Measurements from ENCODE around the gene ZNF580. TPM values are rescaled to one million over a fixed set of nuclear protein-coding genes. Genes with fewer than 3 reads are reported as not detected.
A peak's percentile ranks its signal among the peaks of the same experiment; 100 is the strongest.

The ZNF580 gene
- total and polyA plus RNA-seq, 10 of the 15 experiments (the other 5 are each of a cell fraction or from before 2014, with no cell fraction given): 2.3 to 31.8 (median 10.0) TPM

GRCh38 chr19:55667511-55667910 is 26.7 kb downstream of the ZNF580 start:
- CTCF ChIA-PET: interaction anchor here (0.6 kb wide), 1 partner anchor 440 kb away, joined by 3 read pairs; no protein-coding TSS in a partner anchor
- H3K27ac ChIP-seq (ENCODE audit: control insufficient read depth, insufficient read depth): no peak overlapping the region
- FAIRE-seq: no peak
- peaks cover 23% of the 10 kb centered on the region for H4K20me1 ChIP-seq (ENCODE audit: control insufficient read depth, insufficient read depth)
- no peak overlapping the region for H3K4me3 ChIP-seq
- WGBS (ENCODE audit: insufficient coverage, insufficient replicate concordance, low lambda C conversion rate, missing lambda C conversion rate): 92% methylated on average over 12 of the region's 12 CpGs
- H3K9ac ChIP-seq (ENCODE audit: control insufficient read depth, insufficient read depth, low read length): no peak overlapping the region
- BruUV-seq (replicated peaks): no TSS peak
- DNase-seq (ENCODE audit: low read depth, low spot score): no peak
- POLR2A ChIA-PET: interaction anchor here (0.7 kb wide), 1 partner anchor 20 kb away, joined by 3 read pairs; no protein-coding TSS in a partner anchor
- no peaks in the 10 kb centered on the region for H3K9me3 ChIP-seq (replicated peaks; ENCODE audit: control insufficient read depth, insufficient read depth, low read length)
- H3K36me3 ChIP-seq (ENCODE audit: control insufficient read depth in 2 of 2, insufficient read depth in 2 of 2, low read length in 1 of 2): peaks cover 43 to 65% of the 10 kb centered on the region in 2 experiments
- peaks cover 20% of the 10 kb centered on the region for H3K79me2 ChIP-seq (ENCODE audit: control insufficient read depth, insufficient read depth, low read length)
- H3K4me2 ChIP-seq (ENCODE audit: control insufficient read depth, insufficient read depth): no peak overlapping the region
- intact Hi-C loops (cut with micrococcal nuclease; ENCODE audit: unreplicated experiment): no loop called here
- TF ChIP-seq ZNF384 (IDR thresholded peaks at IDR 0.05; ENCODE audit: borderline replicate concordance, low read depth, low read length) (no peak), MEF2B (IDR thresholded peaks at IDR 0.05; ENCODE audit: partially characterized antibody, poor library complexity, severe bottlenecking) (no peak), ZNF207 (IDR thresholded peaks at IDR 0.05; ENCODE audit: borderline replicate concordance) (no peak), SP1 (IDR thresholded peaks at IDR 0.05; ENCODE audit: low read depth, low read length) (no peak), POLR2A (IDR thresholded peaks at IDR 0.05; ENCODE audit: low read depth, low read length) (0 out of 2 replicates have a peak, but pooled peaks have one; percentile 15)
- SMC1A ChIA-PET (ENCODE audit: uncharacterized antibody, unreplicated experiment): no interaction called here
- RAD21 ChIA-PET (ENCODE audit: unreplicated experiment): no interaction called here
- no peak overlapping the region for H2AFZ ChIP-seq (ENCODE audit: control insufficient read depth, low read depth, low read length)
- no peaks in the 10 kb centered on the region for H3K4me1 ChIP-seq (ENCODE audit: control insufficient read depth, insufficient read depth, low read length)
- no peaks in the 10 kb centered on the region for H3K27me3 ChIP-seq (replicated peaks in 1 of 2; ENCODE audit: control insufficient read depth in 2 of 2, insufficient read depth in 2 of 2, low read length in 1 of 2)
- no peak for ATAC-seq
- in situ Hi-C loops (cut with MboI): loop anchor here (25.0 kb wide), 1 partner anchor 1530 kb away; the partner anchor contains the start of gene CNOT3

- 95% methylated on average over 11 of the region's 11 CpGs for WGBS (ENCODE audit: insufficient coverage, insufficient replicate concordance, low lambda C conversion rate, missing lambda C conversion rate)
These were observed 27.2 kb downstream of the ZNF580 start for GRCh38 chr19:55667958-55668357.

More at GRCh38 chr19:55667958-55668357, 27.2 kb downstream of the ZNF580 start:
- H3K4me1 ChIP-seq (ENCODE audit: control insufficient read depth, insufficient read depth, low read length): no peaks in the 10 kb centered on the region
- no peaks in the 10 kb centered on the region for H3K27me3 ChIP-seq (replicated peaks in 1 of 2; ENCODE audit: control insufficient read depth in 2 of 2, insufficient read depth in 2 of 2, low read length in 1 of 2)
- no peak for DNase-seq (ENCODE audit: low read depth, low spot score)
- intact Hi-C loops (cut with micrococcal nuclease; ENCODE audit: unreplicated experiment): no loop called here
- H3K36me3 ChIP-seq (ENCODE audit: control insufficient read depth in 2 of 2, insufficient read depth in 2 of 2, low read length in 1 of 2): peaks cover 39 to 61% of the 10 kb centered on the region in 2 experiments
- H3K27ac ChIP-seq (ENCODE audit: control insufficient read depth, insufficient read depth): no peak overlapping the region
- RAD21 ChIA-PET (ENCODE audit: unreplicated experiment): no interaction called here
- BruUV-seq (replicated peaks): no TSS peak
- H3K4me2 ChIP-seq (ENCODE audit: control insufficient read depth, insufficient read depth): no peak overlapping the region
- no peak overlapping the region for H3K4me3 ChIP-seq
- in situ Hi-C loops (cut with MboI): loop anchor here (25.0 kb wide), 1 partner anchor 1531 kb away; the partner anchor contains the start of gene CNOT3
- H3K9ac ChIP-seq (ENCODE audit: control insufficient read depth, insufficient read depth, low read length): no peak overlapping the region
- ATAC-seq: no peak
- CTCF ChIA-PET: interaction anchor here (0.6 kb wide), 1 partner anchor 441 kb away, joined by 3 read pairs; no protein-coding TSS in a partner anchor
- POLR2A ChIA-PET: interaction anchor here (0.7 kb wide), 1 partner anchor 21 kb away, joined by 3 read pairs; no protein-coding TSS in a partner anchor
- no peak for FAIRE-seq
- SMC1A ChIA-PET (ENCODE audit: uncharacterized antibody, unreplicated experiment): no interaction called here
- no peak overlapping the region for H2AFZ ChIP-seq (ENCODE audit: control insufficient read depth, low read depth, low read length)
- peaks cover 23% of the 10 kb centered on the region for H4K20me1 ChIP-seq (ENCODE audit: control insufficient read depth, insufficient read depth)
- peaks cover 19% of the 10 kb centered on the region for H3K79me2 ChIP-seq (ENCODE audit: control insufficient read depth, insufficient read depth, low read length)
- H3K9me3 ChIP-seq (replicated peaks; ENCODE audit: control insufficient read depth, insufficient read depth, low read length): no peaks in the 10 kb centered on the region
- no peak for TF ChIP-seq TCF3 (IDR thresholded peaks at IDR 0.05; ENCODE audit: borderline replicate concordance, insufficient read depth, low read depth, low read length)
